PC-3 (cell line): Measurements from ENCODE around the gene PCARE. TPM values are rescaled to one million over a fixed set of nuclear protein-coding genes. Genes with fewer than 3 reads are reported as not detected.

ENCODE experiments used
- ATAC-seq: fragments of 200-7000 bp; cut with Tn5 transposase; 2 replicates; pipeline ENCODE4 v1.9.1; 2020; ENCODE audit warnings: mild to moderate bottlenecking, moderate library complexity
- BruUV-seq: library from RNA; stranded (reverse); fragments of 400-500 nt; replicated peaks from 2 replicates; lab custom pipeline; 2021; lab: Mats Ljungman, UMichigan
- CTCF ChIA-PET: fragments of 300-600 bp; sonication (Branson Sonifier 250); formaldehyde crosslinking; loops from one replicate; lab custom pipeline; 2022; ENCODE audit warnings: antibody characterized with exemption; lab: Charles Lee
- POLR2A ChIA-PET: fragments of 300-600 bp; sonication (Branson Sonifier 250); formaldehyde crosslinking; loops from one replicate; lab custom pipeline; 2022; ENCODE audit warnings: antibody characterized with exemption; ENCODE audit not compliant: unreplicated experiment; lab: Charles Lee
- DNase-seq: peaks from one replicate; pipeline ENCODE4 v3.0.0-alpha.2; 2015
- H2AFZ ChIP-seq: fragments of 300-600 bp; sonication (generic); 2 replicates; pipeline ENCODE4 v1.6.0; 2016; ENCODE audit warnings: antibody characterized with exemption, low read length
- H3F3A ChIP-seq: fragments of 300-600 bp; sonication (generic); one replicate; pipeline ENCODE4 v1.6.0; 2017; ENCODE audit warnings: antibody characterized with exemption, low read length, control low read depth, mild to moderate bottlenecking; ENCODE audit not compliant: unreplicated experiment
- H3K27ac ChIP-seq: fragments of 300-600 bp; sonication (generic); 2 replicates; pipeline ENCODE4 v1.5.1; 2016; ENCODE audit warnings: mild to moderate bottlenecking, low read length
- H3K27me3 ChIP-seq: fragments of 300-600 bp; sonication (generic); 2 replicates; pipeline ENCODE4 v1.6.1; 2016; ENCODE audit warnings: low read length, mixed read lengths
- H3K36me3 ChIP-seq: fragments of 300-600 bp; sonication (generic); 2 replicates; pipeline ENCODE4 v1.6.1; 2016; ENCODE audit warnings: low read depth, mixed run types, low read length, mixed read lengths
- H3K4me1 ChIP-seq: fragments of 300-600 bp; sonication (generic); 2 replicates; pipeline ENCODE4 v1.5.1; 2016; ENCODE audit warnings: low read length; ENCODE audit not compliant: insufficient read depth
- H3K4me2 ChIP-seq: fragments of 300-600 bp; sonication (generic); 2 replicates; pipeline ENCODE4 v1.6.0; 2016; ENCODE audit warnings: low read length
- H3K4me3 ChIP-seq: fragments of 300-600 bp; sonication (generic); 2 replicates; pipeline ENCODE4 v1.5.1; 2016; ENCODE audit warnings: mild to moderate bottlenecking, low read length, mixed read lengths
- H3K79me2 ChIP-seq: fragments of 300-600 bp; sonication (generic); 2 replicates; pipeline ENCODE4 v1.6.1; 2017; ENCODE audit warnings: low read length, mixed read lengths
- H3K9ac ChIP-seq: fragments of 300-600 bp; sonication (generic); 2 replicates; pipeline ENCODE4 v1.6.0; 2016; ENCODE audit warnings: mild to moderate bottlenecking, low read length
- H3K9me2 ChIP-seq: fragments of 300-600 bp; sonication (generic); replicated peaks from 2 replicates; pipeline ENCODE4 v1.6.1; 2016; ENCODE audit warnings: mixed run types, low read length, mixed read lengths
- H3K9me3 ChIP-seq: fragments of 300-600 bp; sonication (generic); 2 replicates; pipeline ENCODE4 v1.6.1; 2016; ENCODE audit warnings: low read length, mixed read lengths
- H4K20me1 ChIP-seq: fragments of 300-600 bp; sonication (generic); 2 replicates; pipeline ENCODE4 v1.6.1; 2016; ENCODE audit warnings: low read length, mixed read lengths
- CTCF ChIP-seq: fragments of 300-600 bp; sonication (generic); conservative IDR thresholded peaks from 2 replicates; pipeline ENCODE4 v1.5.1; 2017; ENCODE audit warnings: antibody characterized with exemption, low read depth, mild to moderate bottlenecking, low read length
- EZH2 ChIP-seq: fragments of 300-600 bp; sonication (generic); IDR thresholded peaks from one replicate; pipeline ENCODE4 v1.6.1; 2017; ENCODE audit warnings: antibody characterized with exemption, mild to moderate bottlenecking, low read length; ENCODE audit not compliant: unreplicated experiment
- EZH2phosphoT487 ChIP-seq: fragments of 300-600 bp; sonication (generic); IDR thresholded peaks from 2 replicates; pipeline ENCODE4 v1.6.1; 2018; ENCODE audit warnings: mild to moderate bottlenecking, antibody characterized with exemption, low read length, borderline replicate concordance
- intact Hi-C: fragments of 100-400 bp; cut with micrococcal nuclease; formaldehyde crosslinking; loops from 2 replicates; pipeline ENCODE4 v1.9.0; 2023
- total RNA-seq: library from RNA; depleted of rRNA; stranded (reverse); fragments of >200 nt; gene quantifications from 2 replicates; pipeline ENCODE4 v1.2.3, GENCODE V29; 2014

The PCARE gene
- total RNA-seq, 1 experiment from 2014 or later, result not detected

GRCh38 chr2:29071032-29071975 lies 3.0 kb downstream of the PCARE start:
- CTCF ChIA-PET, result no interaction called here
- POLR2A ChIA-PET, result no interaction called here

GRCh38 chr2:29070526-29070925 lies 3.8 kb downstream of the PCARE start:
- TF ChIP-seq EZH2phosphoT487, result no peak
- Histone ChIP-seq H3K9me3 (no peaks in the 10 kb centered on the region), H3K79me2 (no peaks in the 10 kb centered on the region), H3K9ac (no peak overlapping the region), H3K27ac (no peak overlapping the region), H3K4me3 (no peak overlapping the region), H3K4me1 (no peaks in the 10 kb centered on the region), H3K4me2 (no peak overlapping the region), H3K36me3 (no peaks in the 10 kb centered on the region), H3F3A (no peaks in the 10 kb centered on the region), H3K9me2 (no peaks in the 10 kb centered on the region), H2AFZ (no peak overlapping the region), H3K27me3 (no peaks in the 10 kb centered on the region), H4K20me1 (no peaks in the 10 kb centered on the region)
- ATAC-seq (no peak), DNase-seq (no peak)
- ChIA-PET POLR2A (no interaction called here), CTCF (no interaction called here)
- intact Hi-C loops, result no loop called here
- no TSS peak for BruUV-seq

More at GRCh38 chr2:29071032-29071975, 3.0 kb downstream of the PCARE start:
- no peak for ATAC-seq
- Histone ChIP-seq H3K36me3 (no peaks in the 10 kb centered on the region), H3F3A (no peaks in the 10 kb centered on the region), H3K9ac (no peak overlapping the region), H3K4me1 (no peaks in the 10 kb centered on the region), H3K27ac (no peak overlapping the region), H4K20me1 (no peaks in the 10 kb centered on the region), H2AFZ (no peak overlapping the region), H3K79me2 (no peaks in the 10 kb centered on the region), H3K9me3 (no peaks in the 10 kb centered on the region), H3K9me2 (no peaks in the 10 kb centered on the region), H3K4me3 (no peak overlapping the region), H3K27me3 (no peaks in the 10 kb centered on the region), H3K4me2 (no peak overlapping the region)
- TF ChIP-seq EZH2phosphoT487, result no peak
- TF ChIP-seq CTCF, result no peak
- no peak for TF ChIP-seq EZH2
- intact Hi-C loops, result no loop called here
- no peak for DNase-seq
- no TSS peak for BruUV-seq

- ATAC-seq (no peak), DNase-seq (no peak)
- Histone ChIP-seq H3K4me2 (no peak overlapping the region), H3K36me3 (no peaks in the 10 kb centered on the region), H3K27me3 (no peaks in the 10 kb centered on the region), H3K9me2 (no peaks in the 10 kb centered on the region), H3K27ac (no peak overlapping the region), H3K4me1 (no peaks in the 10 kb centered on the region), H2AFZ (no peak overlapping the region), H3K4me3 (no peak overlapping the region), H3K9me3 (no peaks in the 10 kb centered on the region), H3F3A (no peaks in the 10 kb centered on the region), H4K20me1 (no peaks in the 10 kb centered on the region), H3K9ac (no peak overlapping the region), H3K79me2 (no peaks in the 10 kb centered on the region)
- no TSS peak for BruUV-seq
- POLR2A ChIA-PET, result no interaction called here
- no peak for TF ChIP-seq CTCF
- no peak for TF ChIP-seq EZH2
- no peak for TF ChIP-seq EZH2phosphoT487
- CTCF ChIA-PET, result interaction anchor here (0.6 kb wide), 1 partner anchor 11 kb away, joined by 3 read pairs; no protein-coding TSS in a partner anchor
- intact Hi-C loops, result no loop called here
Observed at GRCh38 chr2:29068513-29068912, 5.8 kb downstream of the PCARE start.
